HG03521 (cell line): ENCODE results near the gene POC1B.

Source experiments
- ATAC-seq: cut with Tn5 transposase; IDR thresholded peaks from one replicate; pipeline ENCODE4 v1.9.1; 2021; ENCODE audit warnings: mild to moderate bottlenecking, moderate library complexity; ENCODE audit not compliant: unreplicated experiment

The POC1B gene

DNA sequence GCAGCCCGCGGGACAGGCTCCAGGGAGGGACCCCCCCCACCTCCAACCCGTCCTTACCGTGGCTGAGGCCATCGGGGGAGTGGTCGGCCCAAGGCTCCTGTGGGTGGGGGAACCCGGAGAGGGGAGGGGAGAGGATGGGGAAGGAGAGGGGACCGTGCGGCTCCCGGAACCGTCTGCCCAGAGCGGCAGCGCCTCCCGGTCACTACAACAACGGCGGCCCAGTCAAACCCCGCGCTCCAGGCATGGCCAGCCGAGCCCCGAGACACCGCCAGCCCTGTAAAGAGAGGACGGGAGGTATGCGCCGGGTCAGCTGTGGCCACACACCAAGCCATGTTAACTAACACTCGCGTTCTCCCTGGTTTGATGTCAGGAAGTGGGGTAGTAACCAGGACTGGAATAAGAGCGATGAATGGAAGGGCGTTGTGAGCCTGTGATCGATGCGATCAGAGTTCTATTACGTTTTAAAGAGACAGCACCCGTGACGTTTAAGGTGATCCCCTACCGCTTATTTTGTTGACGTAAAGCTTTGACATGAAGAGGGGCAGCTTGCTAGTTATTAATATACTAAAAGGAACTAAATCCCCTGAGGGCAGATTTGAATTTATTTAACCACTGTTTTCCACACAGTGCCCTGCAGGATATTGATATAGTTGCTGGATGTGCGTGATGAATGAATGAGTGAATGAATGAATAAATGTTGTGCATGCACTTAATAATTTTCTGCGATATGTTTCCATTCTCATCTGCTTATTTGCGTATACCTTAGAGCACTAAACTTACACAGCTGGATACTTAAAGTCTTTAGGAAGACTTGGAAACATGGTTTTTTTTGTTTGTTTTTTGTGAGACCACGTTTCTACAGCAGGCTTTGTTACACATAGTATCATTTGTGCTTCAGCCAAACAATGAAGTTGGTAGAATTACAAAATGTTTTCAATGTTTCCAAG is at the start of gene POC1B:
POC1B (minus strand) TSS at position 224 of the 947 bp plus-strand sequence; CDS start at position 72, 152 bp downstream.
- peak; percentile 61 for ATAC-seq

DNA sequence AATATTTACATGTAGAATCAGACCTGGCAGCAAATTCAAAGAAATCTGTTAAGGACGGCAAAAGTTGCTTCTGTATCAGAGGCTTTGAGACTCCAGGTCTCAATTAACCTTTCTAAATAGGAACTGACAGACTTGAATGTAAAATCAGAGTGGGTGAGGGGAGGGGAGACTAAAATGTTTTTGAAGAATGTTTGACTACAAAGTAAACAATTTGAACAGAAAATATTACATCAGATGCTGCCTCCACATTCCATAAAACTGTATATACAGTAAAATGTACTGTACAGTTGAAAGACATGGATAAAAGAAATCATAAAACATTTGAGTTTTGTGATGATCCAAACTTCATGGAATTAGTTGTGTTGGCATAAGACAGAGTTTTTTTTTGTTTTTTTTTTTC is 49.5 kb upstream of the POC1B start:
- no peak for ATAC-seq

DNA sequence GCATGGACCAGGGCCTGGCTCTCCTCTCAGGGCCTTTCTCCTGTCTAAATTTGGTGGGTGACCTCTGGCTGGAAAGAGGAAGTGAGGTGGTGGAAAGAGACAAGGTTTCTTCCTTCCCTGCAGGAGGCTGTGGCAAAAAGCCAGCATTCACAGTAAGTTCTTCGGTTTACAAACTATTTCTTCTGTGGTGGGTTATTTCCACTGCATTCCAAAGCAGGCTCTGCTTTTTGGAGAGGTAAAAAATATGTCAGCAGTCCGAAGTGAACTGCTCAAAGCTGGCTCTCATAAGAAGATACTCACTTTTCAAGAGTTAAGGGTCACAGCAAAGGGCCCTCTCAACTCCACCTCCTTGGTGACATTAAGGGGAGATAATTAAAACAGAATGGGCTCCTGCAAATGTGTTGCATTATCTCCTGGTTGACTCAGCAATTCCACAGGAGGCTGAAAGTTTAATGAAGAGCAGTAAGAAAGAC is 48.9 kb upstream of the POC1B start:
- no peak for ATAC-seq

DNA sequence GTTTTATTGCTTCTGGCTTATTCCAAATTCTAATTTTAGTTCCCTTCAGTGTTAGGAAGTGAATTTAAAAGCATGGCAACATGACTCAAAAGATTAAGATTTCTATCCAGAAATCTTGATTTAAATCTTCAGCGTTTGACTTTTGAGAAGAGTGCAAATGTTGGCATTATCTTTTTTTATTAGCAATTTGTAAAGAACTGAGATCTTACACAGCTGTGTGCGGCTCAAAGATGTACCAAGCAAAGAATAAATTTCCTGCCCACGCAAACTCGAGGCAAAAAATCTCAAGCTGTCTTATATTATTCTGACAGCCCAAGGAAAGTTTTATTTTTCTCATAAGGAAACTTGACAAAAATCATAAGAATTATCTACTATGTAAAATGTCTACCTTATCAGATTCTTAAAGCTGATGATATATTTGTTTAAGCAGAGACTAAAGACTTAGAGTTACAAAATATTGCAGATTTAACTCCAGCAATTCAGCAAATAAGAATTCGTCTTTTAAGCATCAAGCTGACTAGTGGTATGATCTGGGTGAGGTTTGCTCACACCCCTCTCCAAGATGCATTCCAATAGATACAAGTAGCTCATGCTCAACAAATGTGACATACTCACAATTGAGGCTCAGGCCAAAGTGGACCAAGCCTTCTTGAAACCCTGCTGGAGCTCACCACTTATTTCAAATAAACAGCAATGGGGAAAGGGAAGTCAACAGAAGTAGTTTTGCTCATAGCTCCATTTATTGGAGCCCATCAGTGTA is 47.4 kb upstream of the POC1B start:
- ATAC-seq = no peak

DNA sequence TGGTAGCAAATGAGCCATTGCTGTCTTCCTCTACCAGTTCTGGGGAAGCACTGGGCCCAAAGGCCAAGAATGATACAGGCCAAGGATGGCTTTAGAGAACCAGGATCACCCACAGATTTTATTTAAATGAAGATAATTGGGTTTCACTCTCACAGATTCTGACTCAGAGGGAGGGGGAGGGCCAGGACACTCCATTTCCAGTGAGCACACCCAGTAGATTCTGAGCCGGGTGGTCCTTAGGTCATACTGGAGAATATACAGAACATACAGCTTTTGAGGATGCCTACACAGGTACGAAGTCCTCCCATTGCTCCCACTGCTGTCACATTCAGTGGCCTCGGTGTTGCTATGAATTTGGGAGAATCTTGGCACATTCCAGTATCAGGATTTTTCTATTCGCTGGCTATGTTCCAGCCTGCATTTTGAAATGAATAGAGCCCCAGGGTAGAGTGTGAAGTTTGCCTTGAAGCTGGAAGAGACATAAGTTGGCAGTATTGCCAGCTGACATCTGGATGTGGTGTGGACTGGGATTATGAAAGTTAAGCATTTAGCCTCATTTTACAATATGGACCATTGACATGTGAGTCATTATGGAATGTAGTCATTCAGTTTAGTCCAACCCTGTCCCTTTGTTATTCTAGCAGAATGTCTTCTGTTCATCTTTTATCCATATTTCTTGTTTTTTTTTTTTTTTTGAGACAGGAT is 45.8 kb upstream of the POC1B start:
- ATAC-seq = no peak

DNA sequence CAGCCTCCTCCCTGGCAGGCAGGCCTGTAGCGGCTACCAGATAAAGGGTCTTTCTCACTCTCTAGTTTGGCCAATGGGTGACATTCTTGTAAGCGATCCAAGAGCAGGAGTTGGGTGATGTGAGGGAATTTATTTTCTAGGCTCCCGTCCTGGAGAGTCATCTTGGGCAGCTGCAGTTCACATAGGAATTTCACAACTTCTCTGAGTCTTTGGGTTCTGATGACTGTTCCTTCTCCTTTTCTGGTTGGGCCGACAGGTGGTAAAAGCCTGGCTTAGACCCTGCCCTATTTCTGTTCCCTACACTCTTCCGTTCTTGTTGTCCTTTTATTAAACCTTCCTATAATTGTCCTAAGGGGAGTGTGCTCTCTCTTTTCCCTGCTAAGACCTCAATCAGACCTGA is 42.6 kb upstream of the POC1B start:
- no peak for ATAC-seq

DNA sequence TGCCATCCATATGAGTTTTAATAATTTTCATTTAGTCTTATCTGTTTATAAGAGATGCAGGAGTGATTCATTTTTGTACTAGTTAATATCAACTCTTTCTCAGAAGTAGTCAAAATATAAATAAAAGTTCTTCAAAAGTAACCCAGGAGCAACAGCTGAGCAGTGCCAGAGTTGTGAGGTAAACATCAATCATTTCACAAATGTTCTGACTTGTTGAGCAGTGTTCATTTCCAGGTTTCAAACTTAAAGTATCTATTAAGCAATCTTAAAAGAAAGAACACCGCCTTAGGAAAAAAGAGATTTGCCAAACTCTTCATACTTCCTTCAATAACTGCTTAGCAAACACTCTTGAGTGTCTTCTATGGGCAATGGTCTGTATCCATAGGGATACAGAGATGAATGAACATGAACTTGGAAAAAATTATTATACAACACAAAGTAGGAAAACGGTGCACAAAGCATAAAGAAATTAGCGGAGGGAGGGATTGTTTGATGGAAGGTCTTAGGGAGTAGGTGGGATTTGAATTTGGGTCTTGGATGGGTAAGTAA is 41.9 kb upstream of the POC1B start:
- ATAC-seq = no peak

DNA sequence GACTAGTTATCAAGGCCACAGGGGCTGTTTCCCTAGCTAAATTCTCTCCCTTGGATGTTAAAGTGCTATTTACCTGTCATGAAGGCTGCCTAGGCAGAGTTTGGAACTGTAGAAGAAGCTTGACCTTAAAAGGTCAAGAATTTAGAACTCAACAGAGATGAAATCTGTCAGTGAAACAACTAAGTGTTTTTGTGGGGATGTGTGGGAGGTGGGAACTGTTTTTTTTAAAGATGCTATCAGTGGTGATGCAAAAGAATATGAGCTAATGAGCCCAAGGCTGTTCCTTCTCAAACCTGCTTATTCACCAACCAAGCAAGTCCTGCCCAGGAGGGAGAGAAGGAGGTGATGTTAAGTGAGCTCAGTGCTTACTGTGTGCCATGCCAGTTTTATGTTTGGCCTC is 40.8 kb upstream of the POC1B start:
- no peak for ATAC-seq

DNA sequence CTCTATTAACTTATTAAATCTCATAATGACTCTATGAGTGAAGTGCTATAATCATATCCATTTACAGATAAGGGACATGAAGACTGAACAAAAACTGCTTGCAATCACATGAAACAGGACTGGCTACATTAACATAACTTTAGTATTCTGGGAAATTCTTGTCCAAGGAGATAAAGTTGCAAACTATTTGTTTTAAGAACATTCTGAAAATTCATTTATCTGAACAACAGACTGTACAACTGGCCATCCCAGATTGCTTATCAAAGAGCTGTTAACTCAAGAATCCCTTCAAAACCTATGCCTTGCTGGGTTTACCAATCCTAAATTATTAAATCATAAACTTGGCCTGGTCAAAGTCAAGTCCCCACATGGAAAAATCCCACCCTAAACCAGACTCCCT is 39.2 kb upstream of the POC1B start:
- no peak for ATAC-seq

DNA sequence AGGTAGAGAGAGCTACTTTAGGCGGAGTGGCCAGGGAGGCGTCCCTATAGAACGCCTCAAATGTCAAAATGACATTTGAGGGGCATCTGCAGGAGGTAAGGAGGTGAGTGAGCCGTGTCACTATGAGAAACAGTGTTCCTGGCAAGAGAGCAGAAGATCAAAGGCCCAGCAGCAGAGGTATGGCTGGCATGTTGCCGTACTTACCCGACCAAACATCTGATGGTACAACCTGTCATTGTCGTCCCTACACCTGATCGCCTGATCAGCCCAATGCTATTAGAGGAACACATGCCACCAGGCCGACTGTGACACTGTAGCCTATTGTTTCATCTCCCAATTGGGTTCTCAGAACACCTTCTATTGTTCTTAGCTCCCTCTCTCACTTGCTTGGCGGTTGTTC is 33.9 kb upstream of the POC1B start:
- ATAC-seq = no peak

DNA sequence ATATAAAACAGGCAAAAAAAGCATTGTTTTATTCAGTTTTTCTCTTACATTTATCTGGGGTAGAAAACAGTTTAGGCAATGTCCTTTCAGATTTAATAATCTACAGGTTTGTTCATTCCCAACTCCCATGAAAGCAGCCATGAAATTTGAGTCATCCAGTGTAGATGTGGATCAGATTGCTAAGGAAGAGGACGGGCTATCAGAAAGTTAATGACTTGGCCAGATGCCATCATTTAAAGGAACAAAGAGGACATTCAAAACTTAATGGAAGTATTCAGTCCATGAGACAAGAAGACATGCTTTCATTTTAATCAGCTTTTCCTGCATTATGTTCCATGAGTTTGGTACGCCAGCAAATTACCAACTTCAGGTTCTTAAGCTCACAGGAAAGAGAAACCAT is 31.1 kb upstream of the POC1B start:
- no peak for ATAC-seq

DNA sequence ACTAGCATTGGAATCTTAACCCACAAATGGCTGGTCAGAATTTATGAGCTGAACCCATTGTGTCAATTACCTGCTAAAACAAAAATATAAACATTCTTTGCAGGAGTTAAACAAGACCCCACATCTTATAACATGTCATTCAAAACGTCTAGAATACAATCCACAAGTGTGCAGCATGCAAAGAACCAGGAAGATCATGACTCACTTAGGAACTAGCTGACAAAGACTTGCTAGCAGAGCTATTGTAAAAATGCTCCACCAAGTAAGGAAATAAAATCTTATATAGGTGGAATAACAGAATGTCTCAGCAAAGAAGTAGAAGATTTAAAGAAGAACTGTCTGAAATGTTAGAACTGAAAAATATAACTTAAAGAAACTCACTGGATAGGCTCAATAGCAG is 26.5 kb upstream of the POC1B start:
- no peak for ATAC-seq

DNA sequence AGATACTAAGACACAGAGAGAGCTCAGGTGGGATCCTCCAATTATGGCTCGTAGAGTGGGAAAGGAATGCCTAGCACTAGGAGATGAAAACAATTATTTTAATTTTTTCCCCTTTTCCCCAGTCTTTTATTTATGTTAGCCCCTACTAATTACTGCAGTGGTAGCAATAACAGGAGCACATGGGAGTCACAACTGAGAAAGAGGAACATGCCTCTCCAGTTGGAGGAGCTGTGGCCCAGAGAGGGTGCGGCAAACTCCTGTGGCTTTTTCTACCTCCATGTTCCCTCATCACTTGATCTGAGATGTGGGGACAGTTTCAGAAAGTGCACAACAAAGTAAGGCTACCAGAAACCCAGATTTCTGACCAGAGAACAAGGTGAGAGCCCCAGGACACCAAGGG is 25.9 kb upstream of the POC1B start:
- no peak for ATAC-seq

DNA sequence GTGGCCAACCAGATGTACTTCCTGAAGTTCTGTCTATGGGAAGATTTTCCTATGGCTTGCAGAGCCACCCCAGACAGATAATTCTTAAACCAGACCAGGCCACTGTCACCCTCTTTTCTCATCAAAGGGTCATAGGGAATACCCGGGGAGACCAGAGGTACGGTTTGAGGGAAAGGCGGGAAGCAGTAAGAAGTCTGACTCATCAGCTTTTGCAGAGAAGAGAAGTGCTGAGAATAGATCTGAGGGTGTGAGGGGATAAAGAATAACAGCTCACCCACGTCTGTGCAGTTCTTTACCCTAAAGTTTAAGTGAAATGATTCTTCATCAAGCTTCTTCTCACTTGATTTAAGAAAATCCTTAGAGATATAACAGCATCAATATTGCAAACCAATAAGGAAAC is 21.3 kb upstream of the POC1B start:
- ATAC-seq = no peak

DNA sequence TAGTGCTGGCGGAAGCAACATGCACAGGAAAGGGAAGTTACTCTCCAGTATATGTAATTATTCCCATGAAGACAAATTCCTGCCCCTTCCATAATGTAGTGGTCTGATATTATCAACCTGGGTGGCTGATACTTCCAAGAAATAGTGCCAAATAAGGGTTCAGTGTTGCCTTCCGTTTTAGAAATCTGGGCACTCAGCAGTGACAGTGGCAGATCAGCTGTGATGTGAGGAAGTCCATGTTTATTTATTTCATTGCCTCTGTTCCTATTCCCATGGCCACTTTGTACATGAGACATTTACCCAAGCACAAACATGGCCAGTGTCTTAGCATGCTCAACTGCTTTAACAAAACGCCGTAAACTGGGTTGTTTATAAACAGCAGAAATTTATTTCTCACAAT is 20.3 kb upstream of the POC1B start:
- ATAC-seq = no peak

DNA sequence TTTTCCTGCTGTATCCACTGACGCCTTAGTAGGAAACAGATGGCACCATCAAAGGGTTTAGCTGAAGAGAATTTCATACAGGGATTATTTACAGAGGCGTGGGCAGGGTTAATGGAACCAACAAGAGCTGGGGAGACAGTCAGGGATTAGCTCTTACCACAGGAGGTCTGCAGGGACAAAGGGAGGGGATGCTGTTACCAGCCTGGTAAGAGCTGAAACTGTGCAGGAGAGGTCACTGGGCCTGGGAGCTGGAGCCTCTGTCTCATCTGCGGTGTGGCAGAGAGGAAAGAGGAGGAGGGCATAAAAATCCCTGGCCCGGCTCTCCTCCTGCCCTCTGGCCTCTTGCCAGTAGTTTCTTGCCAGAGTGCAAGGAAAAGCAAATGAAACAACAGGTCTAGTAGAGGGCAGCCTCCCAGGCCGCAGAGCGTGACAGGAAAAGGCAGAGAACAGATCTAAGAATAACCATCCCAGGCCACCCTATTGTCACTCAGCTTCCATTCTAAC is 18.9 kb upstream of the POC1B start:
- no peak for ATAC-seq

DNA sequence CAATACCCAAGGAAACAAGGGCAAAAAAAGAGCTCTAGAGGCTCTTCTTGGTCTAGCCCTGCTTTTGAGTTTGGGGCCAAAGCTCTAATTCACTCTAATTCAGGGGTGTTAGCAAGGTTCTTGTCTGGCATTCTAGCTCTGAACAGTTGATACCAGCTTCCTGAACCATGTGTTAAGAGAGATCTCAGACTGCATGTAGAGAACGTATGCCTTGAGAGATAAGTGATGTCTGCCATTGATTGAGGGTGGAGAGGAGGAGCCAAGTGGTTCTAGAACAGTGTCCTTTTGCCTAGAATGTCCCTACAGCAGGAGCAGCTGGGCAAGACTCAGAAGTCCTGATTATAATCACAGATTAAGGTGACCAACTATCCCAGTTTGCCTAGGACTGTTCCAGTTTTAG is 18.2 kb upstream of the POC1B start:
- no peak for ATAC-seq

DNA sequence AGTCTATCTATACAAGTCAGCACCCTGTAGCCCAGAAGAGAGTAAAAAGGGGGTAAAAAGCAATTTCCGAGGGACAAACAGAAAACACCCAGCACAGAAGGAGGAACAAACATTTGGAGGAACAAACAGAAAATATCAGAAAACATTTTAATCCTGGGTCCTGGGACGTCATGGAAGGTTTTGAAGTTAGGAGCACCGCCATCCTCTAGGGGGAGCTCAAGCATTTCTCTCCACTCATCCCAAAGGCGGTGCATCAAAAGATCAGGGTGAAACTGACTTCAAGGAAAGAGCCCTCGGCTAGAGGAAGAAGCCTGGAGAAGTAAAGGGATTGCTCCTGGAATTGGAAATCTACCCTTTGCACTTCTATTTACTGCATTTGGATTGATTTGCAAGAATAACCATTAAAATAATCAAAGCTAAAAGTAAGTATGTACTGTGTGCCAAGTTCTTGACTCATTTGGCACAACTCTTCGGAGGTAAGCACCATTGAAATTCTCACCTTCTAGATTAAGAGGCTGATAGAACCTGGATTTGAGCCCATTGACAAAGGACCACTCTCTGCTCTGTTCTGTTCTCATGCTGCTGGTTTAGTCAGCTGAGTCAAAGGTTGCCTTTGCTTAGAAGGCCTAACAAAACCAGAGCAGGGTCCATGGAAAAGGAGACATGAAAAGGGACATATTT is 17.2 kb upstream of the POC1B start:
- peak; percentile 80 for ATAC-seq

DNA sequence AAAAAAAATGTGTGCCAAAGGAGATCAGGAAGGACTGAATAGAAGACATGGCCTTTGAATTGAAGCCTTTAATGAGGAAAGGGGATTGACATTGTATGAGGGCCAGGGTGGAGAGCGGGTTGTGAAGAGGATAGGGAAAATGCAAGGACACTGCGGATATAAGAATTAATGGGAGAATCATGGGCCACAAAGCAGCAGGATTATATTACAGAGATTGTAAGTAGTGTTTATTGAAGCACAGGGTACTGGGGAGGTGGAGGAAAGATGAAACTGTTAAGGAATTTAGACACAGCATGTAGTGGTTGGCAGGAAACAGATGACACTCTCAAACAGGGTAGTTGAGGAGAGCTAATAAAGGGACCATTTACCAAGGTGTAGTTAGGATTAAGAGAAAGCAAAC is 16.4 kb upstream of the POC1B start:
- ATAC-seq = no peak

DNA sequence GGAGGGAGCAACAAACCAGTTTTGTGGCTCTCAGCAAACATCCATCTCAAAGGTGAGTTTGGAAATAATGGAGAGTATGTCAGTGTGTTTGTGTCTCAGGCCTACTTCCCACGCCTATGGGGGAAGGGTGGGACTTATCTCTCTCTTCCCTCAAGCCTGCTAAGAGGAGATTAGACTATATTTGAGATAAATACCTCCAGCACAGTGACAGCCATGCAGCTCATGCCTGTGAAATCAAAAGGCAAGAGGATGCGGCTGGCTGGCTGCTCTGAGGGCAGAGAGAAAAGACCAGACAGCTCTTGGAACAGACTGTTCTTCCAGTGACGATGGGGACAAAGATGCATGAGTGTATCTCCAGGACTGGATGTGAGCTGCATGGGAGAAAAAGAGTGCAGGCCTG is 14.7 kb upstream of the POC1B start:
- ATAC-seq = no peak
